ENCODE results near the gene POC1A.

POC1A gene

DNA sequence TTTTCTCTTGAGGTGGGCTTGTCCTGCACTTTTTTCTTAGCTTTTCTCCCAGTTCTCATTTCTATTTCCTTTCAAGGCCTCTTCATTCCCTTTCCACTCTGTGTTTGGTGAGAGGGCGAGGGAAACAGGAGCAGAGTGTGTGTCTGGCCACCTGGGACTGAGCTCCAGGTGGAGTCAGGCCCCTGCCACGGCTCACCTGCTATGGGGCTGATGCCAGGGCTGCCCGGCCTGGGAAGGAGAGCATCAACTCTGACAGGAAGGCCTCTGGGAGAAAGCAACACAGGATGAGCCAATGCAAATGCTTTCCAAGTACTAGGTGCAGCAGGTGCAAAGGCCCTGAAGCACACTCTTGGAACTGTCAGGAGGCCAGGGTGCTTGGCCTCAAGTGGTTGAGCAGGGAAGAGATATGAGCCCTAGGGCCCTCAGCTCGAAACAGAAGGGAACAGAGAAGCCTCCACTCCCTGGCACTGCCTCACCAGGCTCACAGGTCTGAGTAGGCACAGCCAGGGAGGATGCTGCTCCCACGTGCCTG is 70.6 kb downstream of the POC1A start:
- DNase-seq: no peak

DNA sequence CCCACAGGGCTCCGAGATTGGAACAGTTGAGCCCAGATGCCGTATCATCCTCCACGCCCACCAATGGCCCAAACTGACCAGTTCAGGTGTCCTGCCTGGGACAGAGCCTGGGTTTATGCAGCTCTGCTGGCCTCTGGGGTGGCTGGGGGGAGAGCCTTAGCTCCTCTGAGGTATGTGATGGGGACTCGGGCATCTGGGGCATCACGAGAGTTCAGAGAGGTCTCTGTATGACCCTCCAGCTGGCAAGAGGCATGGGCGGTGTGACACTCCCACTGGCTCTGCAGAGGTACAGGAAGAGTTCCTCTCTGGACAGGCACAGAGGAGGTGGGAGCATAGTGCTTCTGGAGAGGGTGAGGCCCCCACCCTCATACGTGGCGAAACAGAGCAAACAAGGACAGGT is 71.3 kb downstream of the POC1A start:
- no peak for DNase-seq

DNA sequence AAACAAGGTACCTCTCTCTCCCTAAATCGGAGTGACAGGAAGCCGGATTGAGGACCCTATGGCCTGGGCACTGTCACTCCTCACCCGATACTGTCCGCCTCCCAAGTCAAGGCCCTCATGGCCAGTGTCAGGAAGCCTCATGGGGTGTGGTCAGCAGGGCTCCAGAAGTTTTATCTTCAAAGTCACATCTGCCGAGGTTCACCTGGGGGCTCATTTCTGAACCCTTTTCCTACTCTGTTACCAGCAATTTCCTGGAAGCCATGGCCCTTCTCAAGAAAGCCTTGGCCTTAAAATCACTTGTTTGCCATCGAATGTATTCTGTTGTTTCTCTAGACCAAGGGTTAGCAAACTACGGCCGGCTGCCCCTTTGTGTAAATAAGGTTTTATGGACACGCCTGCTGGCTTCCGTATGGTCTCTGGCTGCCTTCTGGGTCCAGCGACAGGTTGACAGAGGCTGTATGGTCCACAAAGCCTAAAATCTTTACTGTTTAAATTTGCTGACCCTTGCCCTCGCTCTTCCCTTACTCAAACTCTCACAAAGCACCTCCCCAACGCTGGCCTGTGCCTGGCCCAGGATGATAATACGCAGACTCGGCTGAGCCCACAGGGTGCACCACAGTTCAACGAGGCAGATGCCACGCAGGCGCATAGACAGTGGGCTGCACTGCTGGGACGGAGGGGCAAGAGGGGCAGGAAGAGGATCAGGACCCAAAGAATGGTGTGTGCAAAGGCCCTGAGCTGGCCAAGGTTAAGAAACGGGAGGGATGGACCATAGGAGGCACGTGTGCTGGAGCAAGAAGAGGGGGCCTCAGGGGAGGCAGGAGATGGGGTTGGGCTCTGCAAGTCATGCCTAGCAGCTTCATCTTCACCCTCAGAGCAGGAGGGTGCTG is 73.1 kb downstream of the POC1A start:
- DNase-seq: no peak

DNA sequence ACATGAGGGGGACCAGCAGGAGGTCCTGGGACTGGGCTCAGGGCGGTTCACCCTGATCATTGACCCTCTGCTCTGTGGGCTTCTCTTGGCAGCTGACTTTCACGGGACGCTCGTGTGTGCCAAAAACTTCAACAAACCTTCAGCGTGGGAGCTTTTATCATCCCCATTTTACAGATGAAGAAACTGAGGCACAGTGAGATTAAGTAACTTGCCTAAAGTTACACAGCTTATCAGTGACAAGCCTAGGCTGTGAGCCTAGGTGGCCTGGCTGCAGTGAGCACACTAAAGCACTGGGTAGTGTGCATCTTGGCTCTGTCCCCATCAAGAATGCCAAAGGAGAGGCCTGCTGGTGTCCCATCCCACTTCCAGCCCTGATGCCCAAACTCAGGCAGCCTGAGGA is 74.3 kb downstream of the POC1A start:
- DNase-seq: no peak

DNA sequence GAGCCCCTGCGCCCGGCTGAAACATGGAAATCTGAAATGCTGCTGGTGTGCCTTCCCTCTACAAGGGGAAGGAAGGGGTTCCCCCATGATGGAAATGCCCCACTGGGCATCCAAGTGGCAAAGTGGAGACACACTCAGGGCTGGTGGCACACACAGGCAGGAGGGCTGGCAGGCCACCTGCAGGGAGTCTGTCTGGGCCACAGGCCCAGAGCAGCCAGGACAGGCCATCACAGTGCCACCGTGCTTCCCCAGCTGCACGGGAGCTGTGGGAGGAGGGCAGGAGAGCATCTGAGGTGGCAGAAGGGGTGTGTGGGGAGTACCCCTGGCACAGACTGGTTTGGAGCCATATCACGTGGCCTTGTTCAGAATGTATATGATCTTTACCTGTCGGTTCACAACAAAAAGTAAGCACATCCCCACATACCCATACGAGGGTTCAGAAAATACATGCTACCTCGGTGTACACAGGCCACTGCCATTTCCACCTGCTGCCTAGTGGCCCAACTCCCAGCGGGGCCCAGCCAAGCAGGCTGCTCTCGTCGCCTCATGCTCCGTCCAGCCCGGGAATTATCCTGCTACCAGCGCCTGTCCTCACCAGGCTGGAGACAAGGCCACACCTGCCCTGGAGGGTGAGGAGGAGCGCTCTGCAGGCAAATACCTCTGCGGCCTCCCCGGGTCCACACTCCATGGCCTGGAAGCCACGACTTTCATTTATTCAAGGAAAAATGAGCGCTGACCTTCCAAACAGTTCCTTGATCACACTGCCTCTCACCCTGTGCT is 75.3 kb downstream of the POC1A start:
- no peak for DNase-seq

DNA sequence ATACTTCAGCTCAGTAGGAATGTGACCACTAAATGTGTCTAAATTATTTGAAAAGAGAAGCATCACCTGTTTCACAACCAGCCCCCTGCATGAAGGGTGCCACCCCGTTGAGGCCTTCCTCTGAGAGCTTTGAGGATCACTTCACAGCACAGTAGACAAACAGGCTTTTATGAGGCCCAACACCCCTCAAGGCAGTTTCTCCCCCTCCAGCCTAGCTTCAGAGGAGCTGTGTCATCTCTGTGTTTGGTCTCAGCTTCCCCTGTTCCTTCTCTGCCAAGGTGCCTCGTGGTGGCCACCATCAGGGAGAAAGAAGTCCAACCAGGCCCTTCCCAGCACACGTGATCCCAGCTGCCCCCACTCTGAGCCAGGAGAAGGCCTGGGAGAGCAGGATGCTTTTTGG is 76.3 kb downstream of the POC1A start:
- DNase-seq: no peak

DNA sequence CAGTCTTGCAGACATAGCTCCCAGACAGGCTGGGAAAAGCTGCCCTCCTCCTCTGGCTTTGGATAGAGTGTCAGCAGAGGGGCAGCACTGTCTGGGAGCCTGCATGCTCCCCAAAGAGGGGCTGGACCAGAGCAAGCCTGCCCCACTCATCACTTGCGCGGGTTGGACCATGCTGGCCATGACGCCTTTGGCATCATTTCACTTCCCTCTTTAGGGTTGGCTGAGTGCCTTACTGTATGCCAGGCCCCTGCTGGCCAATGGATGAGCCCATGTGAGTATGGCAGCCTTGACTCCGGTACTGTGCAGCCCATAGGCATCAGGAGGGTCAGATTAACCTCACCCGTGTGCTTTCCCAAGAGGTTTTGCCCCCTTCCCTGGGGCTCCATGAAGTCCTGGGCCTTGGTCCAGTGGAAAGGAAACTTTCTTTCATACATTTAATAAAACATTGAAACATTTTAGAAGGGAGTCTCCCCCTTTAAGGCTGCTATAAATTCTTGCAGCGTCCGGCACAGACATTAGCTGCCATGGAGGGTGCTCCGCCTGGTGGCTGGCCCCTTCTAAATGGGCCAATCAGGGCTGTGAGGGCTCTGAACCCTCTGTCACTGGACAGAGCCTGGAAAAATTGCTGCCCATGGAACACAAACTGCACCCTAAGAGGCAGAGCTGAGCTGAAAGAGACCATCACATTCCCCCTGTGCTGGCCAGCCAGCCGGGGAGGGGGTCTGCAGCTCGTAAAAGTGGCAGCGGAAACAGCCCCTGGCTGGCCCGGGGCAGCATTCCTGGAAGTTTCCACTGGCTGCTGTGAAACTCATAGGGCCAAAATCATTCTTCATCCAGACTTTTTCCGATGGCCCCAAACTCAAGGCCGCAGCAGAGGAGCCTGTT is 77.1 kb downstream of the POC1A start:
- DNase-seq: no peak

DNA sequence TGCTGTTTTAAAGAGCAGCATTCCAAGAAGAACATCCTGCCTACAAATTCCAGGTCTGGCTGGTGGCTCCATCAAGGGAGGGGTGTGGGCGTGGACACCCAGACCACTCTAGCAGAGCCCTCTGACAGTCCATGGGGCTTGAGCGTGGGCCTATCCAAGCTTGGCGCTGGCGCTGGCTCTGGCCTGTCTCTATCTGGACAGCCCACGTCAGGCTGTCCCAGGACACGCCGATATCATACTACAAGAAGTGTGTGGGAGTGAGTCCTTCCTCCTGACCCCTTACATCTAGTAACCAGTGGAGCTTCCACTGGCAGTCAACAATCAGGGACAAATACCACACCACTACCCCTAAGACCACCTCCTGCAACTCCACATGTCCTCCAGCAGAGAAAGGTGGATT is 80.7 kb downstream of the POC1A start:
- DNase-seq: no peak

DNA sequence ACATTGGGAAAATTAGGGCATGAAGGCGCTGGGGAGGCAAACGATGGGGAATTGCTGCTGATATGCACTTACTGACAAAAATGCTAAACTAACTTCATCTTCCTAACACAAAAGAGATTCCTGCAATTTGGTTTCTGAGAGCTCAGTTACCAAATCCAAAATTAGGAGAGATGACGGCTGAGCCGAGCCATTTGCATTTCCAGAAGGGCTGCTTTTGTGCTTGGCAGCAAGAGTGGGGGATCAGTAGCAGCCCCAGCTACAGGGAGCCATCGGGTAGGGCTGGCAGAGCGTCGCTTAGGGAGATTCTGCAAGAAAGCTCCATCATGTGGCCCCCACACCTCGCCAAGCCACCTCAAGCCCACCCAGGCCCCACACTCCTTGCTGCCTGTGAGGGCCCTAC is 81.8 kb downstream of the POC1A start:
- DNase-seq: no peak

DNA sequence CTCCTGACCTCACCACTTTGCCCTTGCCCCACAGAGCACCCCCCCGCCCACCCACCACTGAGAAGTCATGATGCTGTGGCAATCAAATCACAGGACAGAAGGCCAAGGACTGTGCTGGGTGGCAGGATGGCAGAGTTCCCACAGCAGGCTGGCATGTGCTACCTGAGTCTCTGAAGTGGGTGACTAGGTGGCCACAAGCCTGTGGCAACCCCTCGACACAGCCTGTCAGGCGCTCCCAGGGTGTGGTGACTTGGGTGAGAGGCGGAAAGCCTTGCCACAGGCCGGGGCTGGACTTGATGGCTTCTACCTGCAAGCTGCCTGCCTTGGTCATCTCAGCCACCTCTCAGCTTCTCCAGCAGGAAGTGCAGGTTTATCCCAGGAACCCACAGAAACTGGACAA is 82.2 kb downstream of the POC1A start:
- DNase-seq: no peak

DNA sequence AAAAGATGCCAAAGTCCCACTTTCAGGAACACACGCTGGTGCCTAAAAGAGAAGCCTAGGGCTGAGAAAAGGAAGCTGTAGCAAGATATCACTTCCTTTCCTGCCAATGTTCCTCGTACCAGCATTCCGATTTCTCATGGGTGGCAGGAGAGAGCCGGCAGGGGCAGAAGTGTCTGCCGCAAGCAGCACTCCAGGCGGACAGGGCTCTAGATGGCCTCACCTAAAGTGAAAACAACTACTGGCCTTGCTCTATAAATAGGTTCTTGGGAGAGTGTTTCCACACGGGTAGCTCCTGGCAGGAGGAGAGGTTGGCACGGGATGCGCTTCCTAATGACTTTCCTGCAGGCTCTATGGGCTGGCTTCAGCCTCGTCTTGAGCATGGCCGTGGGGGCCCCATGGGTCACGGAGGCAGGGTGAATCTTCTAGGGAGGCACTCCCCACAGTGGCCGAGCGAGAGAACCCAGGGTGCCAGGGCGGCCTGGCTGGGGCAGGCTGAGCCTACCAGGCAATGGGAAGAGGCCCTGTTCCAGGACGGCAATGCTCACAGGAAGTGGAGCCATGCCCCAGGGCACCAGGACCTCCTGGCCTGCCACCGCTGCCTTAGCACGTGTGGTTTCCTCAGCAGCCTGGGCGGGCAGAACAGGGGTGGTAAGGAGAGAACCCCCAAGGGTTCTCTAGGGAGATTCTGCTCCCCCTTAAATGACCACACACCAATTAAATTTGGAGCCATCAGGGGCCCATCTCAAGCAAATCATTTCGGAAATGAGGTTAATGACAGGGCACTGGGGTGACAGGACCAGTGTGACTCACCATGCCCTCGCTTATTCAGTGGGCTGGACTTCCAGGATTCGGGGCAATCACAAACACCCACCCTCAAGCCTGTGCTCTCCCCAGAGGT is 83.2 kb downstream of the POC1A start:
- no peak for DNase-seq

DNA sequence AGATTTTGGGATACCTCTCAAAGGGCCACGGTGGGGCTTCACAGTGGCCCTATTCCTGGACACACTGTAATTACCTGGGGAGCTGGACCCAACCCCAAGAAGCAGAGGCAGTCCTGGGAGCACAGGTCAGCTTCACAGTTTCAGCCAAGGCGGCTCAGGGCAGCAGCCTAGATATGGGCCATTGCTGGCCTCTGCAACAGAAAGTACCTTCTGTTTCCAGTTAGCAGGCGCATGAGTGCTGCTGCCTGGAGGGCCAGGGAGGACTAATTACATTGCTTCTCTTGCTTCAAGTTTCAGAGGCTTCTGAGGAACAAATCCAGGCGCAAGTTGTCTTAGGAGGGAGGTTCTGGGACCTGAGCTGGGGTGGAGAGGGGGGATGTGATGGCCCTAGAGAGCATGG is 84.4 kb downstream of the POC1A start:
- no peak for DNase-seq

DNA sequence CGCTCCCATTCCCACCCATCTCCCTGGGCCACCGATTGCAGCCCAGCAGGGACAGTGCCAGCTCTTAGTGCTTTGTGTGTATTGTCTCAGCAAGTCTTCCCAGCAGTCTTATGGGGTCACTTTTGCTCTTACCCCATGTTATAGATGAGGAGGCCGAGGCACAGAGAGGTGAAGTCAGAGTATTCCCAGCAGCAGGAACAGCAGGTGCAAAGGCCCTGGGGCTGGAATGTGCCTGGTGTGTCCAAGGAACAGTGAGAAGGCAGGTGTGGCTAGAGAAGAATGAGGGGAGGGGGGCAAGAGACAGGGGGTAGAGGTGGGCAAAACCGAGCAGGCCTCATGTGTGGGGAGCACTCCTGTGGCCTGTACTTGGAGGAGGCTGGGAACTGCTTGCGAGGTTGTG is 85.1 kb downstream of the POC1A start:
- DNase-seq: no peak

DNA sequence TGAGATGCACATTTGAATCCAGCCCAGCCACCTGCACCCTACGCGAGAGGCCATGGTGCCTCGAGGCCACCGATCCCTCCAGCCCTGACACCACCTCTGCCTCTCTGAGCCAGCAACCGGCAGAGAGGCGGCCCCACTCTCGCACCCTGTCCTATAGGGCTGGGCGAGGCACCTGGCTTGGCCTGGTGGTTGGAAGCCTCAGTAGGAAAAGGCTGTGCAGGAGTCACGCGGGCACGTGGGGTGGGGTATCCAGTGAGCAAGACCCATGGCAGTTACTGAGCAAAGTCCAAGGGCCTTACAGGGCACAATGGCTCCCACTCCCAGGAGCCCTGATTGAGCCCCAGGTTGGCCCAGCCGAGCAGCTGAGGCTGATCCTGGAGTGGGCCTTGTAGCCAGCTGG is 85.5 kb downstream of the POC1A start:
- DNase-seq: no peak

DNA sequence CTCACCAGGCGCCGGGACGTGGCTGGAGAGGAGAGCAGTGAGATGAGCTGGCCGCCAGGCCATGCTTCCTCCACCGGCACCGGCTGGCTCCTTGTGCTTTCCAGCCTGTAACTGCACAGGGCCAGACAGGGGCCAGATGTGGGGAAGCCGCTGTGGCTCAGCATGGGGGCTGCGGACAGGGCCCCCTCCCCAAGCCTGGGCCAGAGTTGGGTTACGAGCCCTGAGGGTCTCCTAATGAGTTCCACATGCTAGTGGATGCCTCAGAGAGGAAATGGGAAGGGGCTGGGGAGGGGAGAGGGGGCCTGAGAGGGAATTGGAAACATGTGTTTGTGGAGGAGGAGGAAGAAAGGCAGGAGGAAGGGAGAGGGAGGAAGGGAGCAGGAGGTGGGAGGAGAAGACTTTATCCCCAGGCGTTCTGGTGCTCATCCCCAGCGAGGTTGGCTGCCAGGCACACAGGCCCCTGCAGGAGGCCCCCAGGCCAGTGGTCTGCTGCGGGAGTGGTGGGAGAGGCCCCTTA is 86.1 kb downstream of the POC1A start:
- no peak for DNase-seq

DNA sequence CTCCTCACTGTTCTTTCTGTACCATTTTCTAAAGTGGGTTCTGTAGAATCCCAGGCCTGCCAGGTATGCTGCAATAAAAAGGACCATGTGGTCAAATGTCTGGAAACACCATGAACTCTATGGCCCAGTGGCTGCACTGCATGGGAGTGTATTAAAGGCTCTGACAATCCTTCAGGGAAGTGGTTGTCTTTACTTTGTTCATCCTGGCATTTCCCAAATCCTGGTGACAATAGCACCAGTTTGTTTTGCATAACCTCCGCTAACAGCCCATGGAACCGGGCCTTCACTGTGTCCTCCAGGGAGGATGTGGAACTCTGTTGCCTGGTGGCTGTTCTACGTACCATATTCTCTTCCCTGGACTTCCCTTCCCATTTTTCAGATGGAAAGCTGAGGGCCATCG is 86.7 kb downstream of the POC1A start:
- no peak for DNase-seq

DNA sequence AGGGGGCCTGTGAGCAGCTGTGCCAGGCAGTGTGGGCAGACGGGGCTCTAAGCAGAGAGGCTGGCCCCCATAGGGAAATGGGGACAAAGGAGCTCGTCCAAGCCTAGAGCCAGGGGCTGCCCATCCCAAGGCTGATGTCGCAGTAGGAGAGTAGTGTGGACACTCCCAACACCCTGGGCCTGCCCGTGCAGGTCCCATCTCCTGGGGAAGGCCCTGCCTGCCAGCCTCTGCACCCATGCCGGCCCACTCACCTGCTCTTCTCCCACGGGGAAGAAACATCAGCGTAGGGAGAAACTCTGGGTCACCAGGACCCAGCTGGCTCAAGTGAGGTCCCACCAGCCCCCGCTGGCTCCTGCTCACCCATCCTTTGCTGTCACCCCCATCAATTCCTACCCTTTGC is 87.2 kb downstream of the POC1A start:
- DNase-seq: no peak

DNA sequence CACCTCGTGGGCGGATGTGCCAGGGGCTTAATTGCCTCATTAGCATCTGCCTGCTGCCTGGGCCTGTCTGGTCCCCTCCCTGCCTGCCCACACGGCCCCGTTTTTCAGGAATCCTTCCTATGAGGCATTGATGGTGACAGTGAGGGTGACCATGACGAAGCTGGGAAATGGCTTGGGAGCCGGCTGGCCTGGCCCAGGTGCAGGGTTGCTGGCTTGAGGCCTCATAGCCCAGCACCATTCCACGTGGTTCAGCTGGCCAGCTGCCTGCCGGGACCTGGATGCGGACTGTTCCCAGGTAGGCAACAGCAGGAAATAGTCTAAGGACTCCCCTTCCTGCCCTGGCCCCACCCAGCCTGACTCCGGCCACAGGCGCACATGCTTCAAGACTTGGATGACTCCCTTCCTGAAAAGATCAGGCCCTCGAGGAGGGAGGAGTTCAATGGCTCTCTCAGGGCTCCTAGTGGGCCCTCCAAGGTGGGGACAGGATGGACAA is 88.9 kb downstream of the POC1A start:
- DNase-seq: no peak

DNA sequence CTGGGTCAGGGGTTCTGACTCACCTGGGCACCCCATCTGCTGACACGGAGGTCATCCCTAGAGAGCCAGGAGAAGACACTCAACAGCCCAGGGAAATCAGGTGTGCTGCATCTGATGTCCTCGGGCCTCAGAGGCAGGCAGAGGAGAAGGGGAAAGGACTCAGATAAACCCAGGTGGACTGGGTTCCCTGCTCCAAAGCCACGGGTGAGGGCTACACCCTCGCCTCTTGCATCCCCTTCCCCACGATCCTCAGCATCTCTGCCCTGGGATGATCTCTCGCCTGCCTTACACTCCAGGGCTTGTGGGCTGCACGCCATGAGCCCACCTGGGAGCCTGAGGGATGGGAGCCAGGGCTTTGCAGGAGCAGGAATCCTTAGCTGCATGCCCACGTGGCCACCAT is 89.7 kb downstream of the POC1A start:
- DNase-seq: no peak

DNA sequence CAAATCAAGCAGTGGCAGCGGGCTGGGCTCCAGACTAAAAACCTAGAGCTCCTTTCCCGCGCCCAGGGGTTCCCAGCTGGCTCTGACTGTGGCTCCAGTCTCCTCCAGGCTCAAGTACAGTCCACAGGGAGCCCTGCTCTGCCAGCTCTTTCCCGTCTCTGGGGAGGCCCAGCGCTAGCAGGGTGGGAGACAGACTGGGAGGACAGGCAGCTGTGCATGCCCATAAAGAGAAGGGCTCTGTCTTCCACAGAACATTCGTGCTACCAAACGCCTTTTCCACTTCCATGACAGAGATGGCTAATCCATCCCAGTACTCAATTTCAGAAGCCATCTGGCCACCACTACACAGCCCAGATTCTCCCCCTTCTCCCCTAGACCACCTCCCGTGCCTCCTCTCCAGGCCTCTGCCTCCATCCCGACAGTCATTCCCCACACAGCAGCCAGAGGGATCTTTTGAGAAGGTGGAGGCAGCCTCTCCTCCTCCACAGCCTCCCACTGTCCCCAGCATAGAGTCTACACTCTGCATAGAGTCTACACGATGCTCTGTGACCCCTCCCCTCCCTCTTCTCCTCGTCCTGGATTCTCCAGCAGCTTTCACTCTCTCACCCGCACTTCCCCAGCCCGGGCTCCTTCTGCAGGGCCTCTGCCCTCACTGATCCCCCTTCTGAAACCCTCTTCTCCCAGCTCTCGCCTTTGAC is 91.0 kb downstream of the POC1A start:
- no peak for DNase-seq

DNA sequence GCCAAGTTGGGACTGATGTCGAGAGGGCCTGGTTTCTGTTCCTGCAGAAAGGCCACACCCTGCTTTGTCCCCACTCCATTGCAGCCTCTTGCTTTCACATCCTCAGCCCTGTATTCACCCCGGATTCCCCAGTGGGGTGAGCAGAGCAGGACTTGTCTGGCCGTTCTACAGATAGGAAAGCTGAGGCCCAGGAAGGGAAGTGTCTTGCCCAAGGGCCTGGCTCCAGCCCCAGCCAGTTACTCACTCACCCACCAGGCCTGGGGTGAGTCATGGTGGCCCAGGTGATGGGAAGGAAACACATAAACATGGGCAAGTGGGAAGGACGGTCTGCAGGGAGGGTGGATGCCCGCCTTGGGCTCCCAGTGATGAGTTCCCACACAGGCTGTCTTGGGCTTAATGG is 91.7 kb downstream of the POC1A start:
- DNase-seq: no peak
